OCI-LY7 (cell line): ENCODE data around the gene BICDL2. TPM values are rescaled to one million over a fixed set of nuclear protein-coding genes. Genes with fewer than 3 reads are reported as not detected.

Source experiments
- BruUV-seq: library from RNA; stranded (reverse); fragments of 400-500 nt; replicated peaks from 2 replicates; lab custom pipeline; 2021; lab: Mats Ljungman, UMichigan
- CTCF ChIA-PET: fragments of 300-600 bp; sonication (Branson Sonifier 250); formaldehyde crosslinking; loops from one replicate; lab custom pipeline; 2022; ENCODE audit warnings: antibody characterized with exemption; ENCODE audit not compliant: unreplicated experiment; lab: Charles Lee
- POLR2A ChIA-PET: fragments of 300-600 bp; sonication (Branson Sonifier 250); formaldehyde crosslinking; loops from one replicate; lab custom pipeline; 2022; ENCODE audit warnings: antibody characterized with exemption; lab: Charles Lee
- DNase-seq: peaks from one replicate; pipeline ENCODE4 v3.0.0-alpha.2; 2015; ENCODE audit warnings: low spot score
- H2AFZ ChIP-seq: fragments of 200-600 bp; sonication (generic), shearing (Covaris generic); 2 replicates; pipeline ENCODE4 v1.6.1; 2014; ENCODE audit warnings: mild to moderate bottlenecking, antibody characterized with exemption, low read length, moderate library complexity
- H3K27ac ChIP-seq: fragments of 200-600 bp; sonication (generic); 2 replicates; pipeline ENCODE4 v1.5.1; 2014; ENCODE audit warnings: mixed run types, low read depth, mild to moderate bottlenecking, moderate library complexity, low read length, inconsistent platforms; ENCODE audit not compliant: poor library complexity, severe bottlenecking
- H3K36me3 ChIP-seq: fragments of 200-600 bp; sonication (generic); 2 replicates; pipeline ENCODE4 v1.6.1; 2014; ENCODE audit warnings: mild to moderate bottlenecking, antibody characterized with exemption, low read length, moderate library complexity, mixed read lengths; ENCODE audit not compliant: insufficient read depth
- H3K4me1 ChIP-seq: fragments of 200-600 bp; sonication (generic); 2 replicates; pipeline ENCODE4 v1.5.1; 2014; ENCODE audit warnings: mild to moderate bottlenecking, low read length; ENCODE audit not compliant: insufficient read depth, poor library complexity, severe bottlenecking
- H3K4me2 ChIP-seq: fragments of 200-600 bp; sonication (generic); 2 replicates; pipeline ENCODE4 v1.6.1; 2014; ENCODE audit warnings: mild to moderate bottlenecking, low read length
- H3K4me3 ChIP-seq: fragments of 200-600 bp; sonication (generic); 2 replicates; pipeline ENCODE4 v1.5.1; 2014; ENCODE audit warnings: mild to moderate bottlenecking, low read depth, low read length; ENCODE audit not compliant: poor library complexity, severe bottlenecking
- H3K79me2 ChIP-seq: fragments of 200-600 bp; sonication (generic); 2 replicates; pipeline ENCODE4 v1.6.1; 2016; ENCODE audit warnings: low read depth, mild to moderate bottlenecking, low read length, moderate library complexity, mixed read lengths; ENCODE audit not compliant: insufficient read depth
- H3K9me2 ChIP-seq: fragments of 200-600 bp; sonication (generic); 2 replicates; pipeline ENCODE4 v1.6.1; 2016; ENCODE audit warnings: mild to moderate bottlenecking, low read length, mixed read lengths; ENCODE audit not compliant: insufficient read depth
- H3K9me3 ChIP-seq: fragments of 200-600 bp; sonication (generic); 2 replicates; pipeline ENCODE4 v1.6.1; 2014; ENCODE audit warnings: mild to moderate bottlenecking, mixed run types, low read length, mixed read lengths
- H4K20me1 ChIP-seq: fragments of 200-600 bp; sonication (generic); 2 replicates; pipeline ENCODE4 v1.6.1; 2014; ENCODE audit warnings: mild to moderate bottlenecking, antibody characterized with exemption, low read length, moderate library complexity, mixed read lengths; ENCODE audit not compliant: insufficient read depth
- CTCF ChIP-seq: fragments of 200-600 bp; sonication (generic); conservative IDR thresholded peaks from 2 replicates; pipeline ENCODE4 v1.5.1; 2014; ENCODE audit warnings: mild to moderate bottlenecking, antibody characterized with exemption, low read length, moderate library complexity, mixed read lengths
- EZH2phosphoT487 ChIP-seq: fragments of 200-600 bp; sonication (generic); IDR thresholded peaks from 2 replicates; pipeline ENCODE4 v1.6.1; 2018; ENCODE audit warnings: low read depth, borderline replicate concordance, mild to moderate bottlenecking, mixed run types, antibody characterized with exemption, low read length, moderate library complexity, mixed read lengths
- intact Hi-C: fragments of 100-400 bp; cut with micrococcal nuclease; formaldehyde crosslinking; loops from one replicate; pipeline ENCODE4 v1.10.0; 2022; ENCODE audit not compliant: unreplicated experiment
- total RNA-seq, 2 experiments: library from RNA; depleted of rRNA in 1 of 2; stranded (reverse); fragments of >200 nt in 1 of 2; shearing (Covaris generic) in 1 of 2; gene quantifications; 2 replicates each; pipeline ENCODE4 v1.2.3, GENCODE V29; 2014 to 2022

The BICDL2 gene
- total RNA-seq, 2 experiments from 2014 or later = not detected

DNA sequence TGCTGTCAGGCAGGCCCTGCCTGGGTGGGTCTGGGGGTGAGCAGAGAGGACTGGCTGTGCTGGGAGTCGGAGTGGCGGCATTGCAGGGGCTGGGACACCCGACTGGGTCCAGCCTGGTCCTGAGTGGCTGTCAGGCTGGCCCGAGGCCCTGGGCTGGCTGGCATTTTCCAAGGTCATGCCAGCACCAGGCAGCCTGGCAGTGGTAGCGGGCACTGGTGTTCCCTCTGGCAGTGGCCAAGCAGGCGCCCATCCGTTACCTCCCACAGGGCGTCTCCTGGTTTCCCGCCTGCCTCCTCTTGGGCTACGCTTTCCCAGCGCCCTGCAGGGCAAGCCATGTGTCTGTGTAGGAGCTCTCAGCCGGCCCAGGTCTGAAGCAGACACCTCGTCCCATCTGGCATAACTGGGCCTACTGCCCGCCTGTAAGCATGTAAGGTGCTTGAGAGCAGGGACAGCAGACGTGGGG, 50.8 kb downstream of the BICDL2 start:
- Histone ChIP-seq H3K79me2 (no peaks in the 10 kb centered on the region), H3K4me1 (peaks cover 32% of the 10 kb centered on the region), H3K9me2 (no peaks in the 10 kb centered on the region), H3K27ac (no peak overlapping the region), H3K9me3 (no peaks in the 10 kb centered on the region), H3K4me2 (no peak overlapping the region), H3K36me3 (no peaks in the 10 kb centered on the region), H4K20me1 (no peaks in the 10 kb centered on the region), H2AFZ (no peak overlapping the region), H3K4me3 (no peak overlapping the region)
- TF ChIP-seq EZH2phosphoT487 (no peak), CTCF (no peak)
- no TSS peak for BruUV-seq
- intact Hi-C loops = no loop called here
- ChIA-PET POLR2A (no interaction called here), CTCF (no interaction called here)
- DNase-seq = no peak

GRCh38 chr16:2985462-2985861, 51.3 kb downstream of the BICDL2 start:
- H3K79me2 ChIP-seq = no peaks in the 10 kb centered on the region
- no peaks in the 10 kb centered on the region for H3K36me3 ChIP-seq
- intact Hi-C loops = no loop called here
- ChIA-PET CTCF (no interaction called here), POLR2A (no interaction called here)
- no peak overlapping the region for H3K4me2 ChIP-seq
- no peak overlapping the region for H3K4me3 ChIP-seq
- H4K20me1 ChIP-seq = no peaks in the 10 kb centered on the region
- BruUV-seq = no TSS peak
- H3K4me1 ChIP-seq = peaks cover 34% of the 10 kb centered on the region
- no peak for DNase-seq
- H3K27ac ChIP-seq = no peak overlapping the region
- TF ChIP-seq CTCF (no peak), EZH2phosphoT487 (no peak)
- no peaks in the 10 kb centered on the region for H3K9me3 ChIP-seq
- no peaks in the 10 kb centered on the region for H3K9me2 ChIP-seq
- H2AFZ ChIP-seq = no peak overlapping the region

- peak overlapping the region; percentile 84 for H3K4me2 ChIP-seq
- peak overlapping the region; percentile 63; the same call in 1 of the 2 replicates for H2AFZ ChIP-seq
- POLR2A ChIA-PET = no interaction called here
- no peaks in the 10 kb centered on the region for H3K9me3 ChIP-seq
- H3K79me2 ChIP-seq = peaks cover 14% of the 10 kb centered on the region; the same call in 1 of the 2 replicates
- H3K36me3 ChIP-seq = peaks cover 10% of the 10 kb centered on the region
- DNase-seq = peak; percentile 76
- intact Hi-C loops = loop anchor here (1.0 to 5.0 kb wide), 2 partner anchors 56 to 71 kb away; partner anchors contain the start of gene FLYWCH1
- H3K9me2 ChIP-seq = no peaks in the 10 kb centered on the region
- peaks cover 38% of the 10 kb centered on the region for H3K4me1 ChIP-seq
- H3K4me3 ChIP-seq = peak overlapping the region; percentile 54
- H4K20me1 ChIP-seq = no peaks in the 10 kb centered on the region
- BruUV-seq = no TSS peak
- CTCF ChIA-PET = no interaction called here
- no peak overlapping the region for H3K27ac ChIP-seq
- TF ChIP-seq CTCF (peak; percentile 90), EZH2phosphoT487 (no peak)
Observed at GRCh38 chr16:2983706-2984136, 53.0 kb downstream of the BICDL2 start.
